Measurements from ENCODE around the gene ERGIC1. TPM values are rescaled to one million over a fixed set of nuclear protein-coding genes. Genes with fewer than 3 reads are reported as not detected.

ERGIC1 gene
- total RNA-seq, 1 experiment from 2014 or later: 202 TPM

DNA sequence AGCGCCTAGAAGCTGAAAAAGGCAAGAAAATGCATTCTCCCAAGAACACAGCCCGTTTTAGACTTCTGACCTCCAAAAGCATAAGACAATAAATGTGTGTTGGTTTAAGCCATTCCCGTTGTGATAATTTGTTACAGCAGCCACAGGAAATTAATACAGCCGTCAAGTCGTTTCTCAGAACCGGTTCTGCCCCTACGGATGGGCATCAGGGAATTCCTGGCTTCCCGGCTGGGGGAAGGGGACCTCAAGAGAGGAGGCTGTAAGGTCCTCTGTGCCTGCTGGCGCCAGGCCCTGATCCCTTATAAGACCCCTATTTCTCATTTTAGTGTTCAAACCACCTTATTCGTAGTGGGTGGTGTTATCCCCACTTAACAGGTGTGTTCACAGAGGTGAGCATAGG lies 74.6 kb downstream of the ERGIC1 start:
- Histone ChIP-seq H3K4me1 (replicated peaks) (peaks cover 47% of the 10 kb centered on the region), H3K36me3 (peaks cover 52% of the 10 kb centered on the region), H3K4me3 (no peak overlapping the region), H3K27me3 (replicated peaks) (no peaks in the 10 kb centered on the region), H3K27ac (no peak overlapping the region), H3K9me3 (replicated peaks) (no peaks in the 10 kb centered on the region)
- no peak for DNase-seq (ENCODE audit: low read depth in 1 of 2, low spot score in 2 of 2)

DNA sequence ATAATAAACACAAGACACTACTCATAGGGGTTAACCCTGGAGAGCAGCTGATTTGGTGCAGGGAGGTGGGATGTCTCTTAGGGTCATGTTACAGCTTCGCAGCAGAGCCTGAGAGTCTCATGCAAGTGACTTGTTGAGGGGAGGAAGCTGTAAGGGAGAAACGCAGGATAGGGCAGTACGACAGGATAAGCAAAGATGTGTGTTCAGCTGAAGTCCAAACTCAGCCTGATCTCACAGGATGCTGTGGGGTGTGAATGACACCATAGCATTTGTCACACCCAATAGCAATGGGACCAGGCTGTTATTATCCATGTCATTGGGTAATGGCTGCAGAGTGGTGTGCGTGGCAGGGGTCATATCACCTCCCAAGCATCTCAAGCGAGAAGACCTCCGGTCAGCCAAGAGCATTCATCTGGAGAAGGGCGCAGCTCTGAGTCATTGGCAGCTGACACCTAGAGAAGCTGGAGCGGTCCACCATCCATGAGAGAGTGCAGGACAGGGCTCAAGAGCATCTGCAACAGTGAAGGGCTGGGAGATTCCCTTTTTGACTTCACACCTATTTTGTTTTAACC lies 76.0 kb downstream of the ERGIC1 start:
- Histone ChIP-seq H3K36me3 (peaks cover 53% of the 10 kb centered on the region), H3K4me3 (no peak overlapping the region)

DNA sequence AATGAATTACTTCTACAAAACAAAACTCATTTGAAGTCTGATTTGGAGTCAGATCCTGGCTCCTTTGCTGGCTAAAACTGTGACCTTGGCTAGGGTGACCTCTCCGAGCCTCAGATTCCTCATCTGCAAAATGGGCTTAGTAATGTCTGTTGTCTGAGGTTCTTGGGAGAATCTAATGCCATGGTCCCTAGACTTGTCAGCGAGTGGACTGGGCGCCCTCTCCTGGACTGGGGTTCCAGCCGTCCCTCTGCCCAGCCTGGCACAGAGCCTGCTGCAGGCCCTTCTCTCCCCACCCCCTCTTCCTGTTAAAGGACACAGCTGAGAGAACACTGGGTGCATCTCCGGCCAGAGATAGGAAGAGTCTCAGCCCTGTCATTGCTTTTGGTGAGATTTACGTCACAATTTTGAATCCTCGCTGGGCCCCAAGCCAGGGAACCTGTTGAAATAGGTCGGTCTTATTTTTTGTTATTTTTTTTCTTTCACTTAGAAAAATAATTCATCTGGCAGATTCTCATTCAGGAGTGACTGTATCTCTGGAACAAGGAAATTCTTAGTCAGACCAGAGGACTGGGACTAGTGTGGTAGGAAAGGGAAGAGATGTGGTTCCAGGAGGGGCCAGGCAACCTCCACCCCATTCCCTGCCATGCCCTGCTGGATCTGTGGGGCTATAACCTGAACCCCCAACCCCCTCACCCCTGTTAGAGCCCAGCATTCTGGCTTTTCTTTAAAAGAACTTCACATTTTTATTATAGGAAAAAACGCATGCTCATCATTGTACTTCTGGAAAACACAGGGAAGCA lies 77.0 kb downstream of the ERGIC1 start:
- Histone ChIP-seq H3K36me3 (peaks cover 54% of the 10 kb centered on the region), H3K27ac (peak overlapping the region; percentile 8; the same call in 1 of the 2 replicates)

More for the DNA sequence above, 76.0 kb downstream of the ERGIC1 start:
- no peak for DNase-seq (ENCODE audit: low read depth in 1 of 2, low spot score in 2 of 2)
- H3K4me1 ChIP-seq (replicated peaks): peaks cover 33% of the 10 kb centered on the region
- no peaks in the 10 kb centered on the region for H3K9me3 ChIP-seq (replicated peaks)
- H3K27ac ChIP-seq: no peak overlapping the region
- no peaks in the 10 kb centered on the region for H3K27me3 ChIP-seq (replicated peaks)

DNA sequence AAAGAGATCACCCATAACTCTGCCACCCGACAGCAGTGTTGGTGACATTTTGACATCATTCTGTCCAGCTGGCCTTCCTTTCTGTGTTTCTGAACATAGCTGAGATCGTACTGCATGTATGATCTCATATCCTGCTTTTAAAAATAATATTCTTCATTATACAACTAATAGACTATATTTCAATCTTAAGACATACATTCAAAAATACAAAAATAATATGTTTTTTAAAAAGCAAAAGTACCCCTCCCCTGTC lies 77.5 kb downstream of the ERGIC1 start:
- no peaks in the 10 kb centered on the region for H3K9me3 ChIP-seq (replicated peaks)
- no peak for DNase-seq (ENCODE audit: low read depth in 1 of 2, low spot score in 2 of 2)
- peaks cover 59% of the 10 kb centered on the region for H3K36me3 ChIP-seq
- H3K27me3 ChIP-seq (replicated peaks): no peaks in the 10 kb centered on the region
- H3K27ac ChIP-seq: peak overlapping the region; percentile 8; the same call in 1 of the 2 replicates
- H3K4me3 ChIP-seq: no peak overlapping the region
- H3K4me1 ChIP-seq (replicated peaks): peaks cover 18% of the 10 kb centered on the region

More for the DNA sequence above, 77.0 kb downstream of the ERGIC1 start:
- no peaks in the 10 kb centered on the region for H3K9me3 ChIP-seq (replicated peaks)
- no peaks in the 10 kb centered on the region for H3K27me3 ChIP-seq (replicated peaks)
- DNase-seq (ENCODE audit: low read depth in 1 of 2, low spot score in 2 of 2): peak; percentile 88 to 90
- H3K4me3 ChIP-seq: no peak overlapping the region
- peaks cover 23% of the 10 kb centered on the region for H3K4me1 ChIP-seq (replicated peaks)

DNA sequence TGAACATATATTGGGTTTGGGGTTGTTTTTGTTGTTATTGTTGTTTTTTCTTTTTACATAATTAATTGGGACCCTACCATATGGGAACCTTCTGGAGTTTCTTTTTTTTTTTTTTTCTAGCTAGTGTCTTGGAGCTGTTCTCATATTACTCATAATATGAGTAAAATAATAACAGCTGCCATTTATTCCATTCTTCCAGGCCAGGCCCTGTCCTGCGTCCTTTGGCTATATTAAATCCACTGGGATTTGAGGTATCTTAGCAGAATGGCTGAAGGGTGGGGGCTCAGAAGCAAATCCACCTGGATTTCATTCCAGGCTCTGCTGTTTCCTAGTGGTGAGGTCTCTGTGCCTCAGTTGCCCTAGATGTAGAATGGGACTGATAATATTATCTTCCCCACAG lies 77.9 kb downstream of the ERGIC1 start:
- H3K27me3 ChIP-seq (replicated peaks): no peaks in the 10 kb centered on the region
- H3K36me3 ChIP-seq: peaks cover 63% of the 10 kb centered on the region
- H3K4me1 ChIP-seq (replicated peaks): peaks cover 14% of the 10 kb centered on the region
- H3K4me3 ChIP-seq: no peak overlapping the region
- no peaks in the 10 kb centered on the region for H3K9me3 ChIP-seq (replicated peaks)
- DNase-seq (ENCODE audit: low read depth in 1 of 2, low spot score in 2 of 2): no peak
- H3K27ac ChIP-seq: no peak overlapping the region; the same call in 1 of the 2 replicates

DNA sequence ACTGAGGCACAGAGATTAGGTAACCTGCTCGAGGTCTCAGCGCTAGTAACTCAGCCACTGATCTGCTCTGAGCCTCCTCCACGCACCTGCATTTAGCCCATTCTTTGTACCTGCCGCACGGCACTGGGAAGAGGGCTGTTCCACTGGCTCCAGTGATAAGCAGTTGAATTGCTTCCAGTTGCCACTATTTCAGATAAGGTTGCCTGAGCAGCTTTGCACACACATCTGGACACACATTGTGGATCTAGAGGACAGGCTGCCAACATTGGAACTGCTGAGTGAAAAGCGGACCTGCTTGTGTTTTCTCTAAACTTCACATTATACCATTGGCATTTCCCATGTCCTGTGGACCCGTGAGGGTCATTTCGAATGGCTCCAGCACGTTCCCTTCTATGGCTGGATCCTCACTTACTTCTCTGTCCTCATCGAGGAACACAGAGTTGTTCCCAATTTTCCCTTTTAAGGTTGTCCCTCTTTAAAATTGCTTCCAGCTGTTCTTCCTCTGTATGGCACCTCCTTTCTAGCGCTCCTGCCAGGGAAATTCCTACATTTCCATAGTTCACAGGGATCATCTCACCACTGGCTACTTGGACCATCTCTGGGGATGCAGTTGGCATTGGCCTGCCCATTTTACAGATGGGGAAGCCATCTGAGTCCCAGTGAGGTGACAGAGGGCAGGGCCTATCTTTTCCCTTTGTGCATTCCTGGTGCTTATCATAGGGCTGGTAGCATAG lies 79.2 kb downstream of the ERGIC1 start:
- DNase-seq (ENCODE audit: low read depth in 1 of 2, low spot score in 2 of 2): no peak
- no peak overlapping the region for H3K27ac ChIP-seq

DNA sequence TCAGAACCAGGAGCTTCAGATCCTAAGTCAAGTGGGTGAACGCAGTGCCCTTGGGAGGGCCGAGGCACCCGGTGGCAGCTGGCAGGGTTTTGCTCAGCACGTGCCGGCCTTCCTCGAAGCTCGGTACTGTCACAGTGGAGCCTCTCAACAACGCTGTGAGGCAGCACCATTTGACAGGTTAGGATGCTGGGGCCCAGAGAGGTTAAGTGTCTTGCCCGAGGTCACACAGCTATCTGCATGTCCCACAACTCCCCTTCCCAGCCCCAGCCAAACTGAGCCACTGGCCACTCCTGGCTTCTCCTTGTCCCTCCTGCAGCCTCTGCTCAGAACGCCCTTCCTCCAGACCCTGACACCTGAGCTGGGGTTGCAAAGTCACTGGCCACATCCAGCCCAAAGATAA lies 81.5 kb downstream of the ERGIC1 start:
- H3K27ac ChIP-seq: no peak overlapping the region
- H3K4me1 ChIP-seq (replicated peaks): peaks cover 23% of the 10 kb centered on the region
- DNase-seq (ENCODE audit: low read depth in 1 of 2, low spot score in 2 of 2): no peak
- no peak overlapping the region for H3K4me3 ChIP-seq
- peaks cover 87% of the 10 kb centered on the region for H3K36me3 ChIP-seq
- H3K9me3 ChIP-seq (replicated peaks): no peaks in the 10 kb centered on the region
- H3K27me3 ChIP-seq (replicated peaks): no peaks in the 10 kb centered on the region

More for the DNA sequence above, 79.2 kb downstream of the ERGIC1 start:
- no peak overlapping the region for H3K4me3 ChIP-seq
- H3K36me3 ChIP-seq: peaks cover 76% of the 10 kb centered on the region
- peaks cover 11% of the 10 kb centered on the region for H3K4me1 ChIP-seq (replicated peaks)
- no peaks in the 10 kb centered on the region for H3K27me3 ChIP-seq (replicated peaks)
- no peaks in the 10 kb centered on the region for H3K9me3 ChIP-seq (replicated peaks)

DNA sequence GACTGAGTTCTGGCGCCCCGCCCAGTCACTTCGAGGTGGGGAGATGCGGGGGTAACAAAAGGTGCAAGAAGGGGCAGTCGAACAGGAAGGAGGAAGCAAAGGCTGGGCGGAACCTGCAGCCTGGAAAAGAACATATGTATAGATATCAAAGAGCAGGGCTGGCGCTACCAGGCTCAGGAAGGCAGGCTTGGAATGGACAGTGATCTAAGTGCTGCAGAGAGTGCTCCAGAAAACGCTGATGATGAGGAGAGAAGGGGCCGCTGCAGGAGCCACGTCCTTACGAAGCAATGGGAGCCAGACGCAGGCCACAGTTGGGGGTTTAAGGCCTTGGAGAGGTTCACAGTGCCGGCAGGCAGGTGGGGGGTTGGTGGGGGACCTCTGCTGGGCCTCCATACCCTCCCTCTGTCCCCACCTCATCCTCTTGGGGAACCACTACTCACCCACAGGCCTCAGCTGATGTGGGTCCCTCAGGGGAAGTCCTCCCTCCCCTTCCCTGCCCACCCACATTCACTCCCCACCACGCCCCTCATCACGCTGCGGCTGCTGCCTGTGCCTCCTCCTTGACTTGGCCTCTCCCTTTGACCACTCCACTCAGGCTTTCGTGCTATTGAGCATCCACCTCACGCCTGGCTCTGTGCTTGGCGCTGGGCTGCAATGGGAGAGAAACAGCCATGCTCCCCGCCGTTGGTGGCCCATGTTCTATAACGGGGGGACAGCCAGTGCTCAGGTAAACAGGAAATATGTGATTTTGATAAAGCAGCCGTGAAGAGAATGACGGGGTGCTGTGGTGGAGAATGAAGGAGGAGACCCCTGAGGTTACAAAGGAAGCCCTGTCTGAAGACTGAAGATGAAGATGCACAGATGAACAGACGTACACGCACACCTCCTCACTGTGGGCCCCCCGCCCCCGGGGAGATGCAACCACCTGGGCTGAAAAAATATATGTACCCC lies 84.6 kb downstream of the ERGIC1 start:
- Histone ChIP-seq H3K36me3 (peaks cover 84% of the 10 kb centered on the region), H3K9me3 (replicated peaks) (no peaks in the 10 kb centered on the region), H3K4me1 (replicated peaks) (peaks cover 14% of the 10 kb centered on the region), H3K27ac (no peak overlapping the region), H3K27me3 (replicated peaks) (no peaks in the 10 kb centered on the region), H3K4me3 (no peak overlapping the region)
- no peak for DNase-seq (ENCODE audit: low read depth in 1 of 2, low spot score in 2 of 2)

DNA sequence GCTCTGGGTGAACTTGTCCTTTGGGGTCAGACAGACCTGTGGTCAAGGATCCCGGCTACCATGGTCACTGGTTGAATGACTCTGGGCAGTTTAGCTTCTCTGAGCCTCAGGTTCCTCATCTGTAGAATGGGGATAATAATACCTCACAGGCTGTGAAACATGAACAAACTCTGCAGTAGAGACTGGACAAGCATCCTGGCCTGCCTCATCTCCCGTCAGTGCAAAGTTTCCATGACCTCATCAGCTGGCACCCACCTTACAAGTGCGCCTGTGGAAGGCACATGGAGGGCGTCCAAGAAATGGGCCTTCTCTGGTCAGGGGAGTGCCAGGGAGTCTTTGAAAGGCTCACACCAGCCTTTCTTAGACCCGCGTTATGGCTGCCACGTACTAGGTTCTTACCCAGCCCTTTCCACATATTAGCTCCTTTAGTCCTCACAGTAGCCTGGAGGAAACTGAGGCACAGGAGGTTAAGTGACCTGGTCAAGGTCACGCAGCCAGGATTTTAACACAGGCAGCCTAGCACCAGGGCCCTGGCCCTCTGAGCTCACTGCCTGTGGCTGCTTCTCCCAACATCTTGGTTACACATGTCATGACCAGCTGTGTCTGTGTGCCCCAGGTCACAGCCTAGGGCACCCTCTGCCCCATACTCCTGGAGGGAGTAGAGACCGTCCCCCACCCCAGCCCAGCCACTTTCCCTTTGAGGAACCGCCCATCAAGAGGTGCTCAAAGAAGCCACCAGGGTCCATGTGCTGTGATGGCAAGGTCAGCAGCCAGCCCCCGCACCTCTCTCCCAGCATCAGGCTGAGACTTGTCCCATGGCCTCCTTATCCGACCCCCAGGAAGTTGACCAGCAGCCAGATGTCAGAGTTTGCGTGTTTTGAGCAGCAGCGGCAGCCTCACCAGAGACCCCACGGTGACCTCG lies 85.7 kb downstream of the ERGIC1 start:
- peak overlapping the region; percentile 13 for H3K27ac ChIP-seq
- no peaks in the 10 kb centered on the region for H3K27me3 ChIP-seq (replicated peaks)
- H3K4me3 ChIP-seq: no peak overlapping the region
- no peak for DNase-seq (ENCODE audit: low read depth in 1 of 2, low spot score in 2 of 2)
- H3K9me3 ChIP-seq (replicated peaks): no peaks in the 10 kb centered on the region
- H3K36me3 ChIP-seq: peaks cover 76% of the 10 kb centered on the region
- H3K4me1 ChIP-seq (replicated peaks): peaks cover 14% of the 10 kb centered on the region

DNA sequence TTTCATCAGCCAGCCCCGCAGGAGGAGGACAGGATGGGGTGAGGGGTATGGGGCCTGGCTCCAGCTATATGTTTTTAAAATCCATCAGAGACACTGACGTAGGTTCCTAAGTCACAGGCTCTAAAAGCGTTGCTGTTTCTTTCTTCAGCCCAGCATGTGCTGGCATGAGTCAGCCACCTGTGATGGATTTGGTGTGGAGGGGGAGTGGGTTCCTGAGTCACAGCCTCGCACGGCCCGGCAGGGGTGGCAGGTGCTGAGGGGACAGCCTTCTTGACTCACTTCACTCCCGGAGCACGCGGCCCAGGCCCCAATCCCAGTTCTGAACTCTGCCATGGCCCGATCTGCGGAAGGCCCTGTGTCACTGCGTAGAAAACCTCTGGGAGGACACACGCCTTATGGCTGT lies 86.4 kb downstream of the ERGIC1 start:
- no peaks in the 10 kb centered on the region for H3K9me3 ChIP-seq (replicated peaks)
- peaks cover 74% of the 10 kb centered on the region for H3K36me3 ChIP-seq
- peaks cover 14% of the 10 kb centered on the region for H3K4me1 ChIP-seq (replicated peaks)
- H3K27ac ChIP-seq: peak overlapping the region; percentile 13
- H3K27me3 ChIP-seq (replicated peaks): no peaks in the 10 kb centered on the region
- DNase-seq (ENCODE audit: low read depth in 1 of 2, low spot score in 2 of 2): peak; percentile 54 to 70
- no peak overlapping the region for H3K4me3 ChIP-seq

DNA sequence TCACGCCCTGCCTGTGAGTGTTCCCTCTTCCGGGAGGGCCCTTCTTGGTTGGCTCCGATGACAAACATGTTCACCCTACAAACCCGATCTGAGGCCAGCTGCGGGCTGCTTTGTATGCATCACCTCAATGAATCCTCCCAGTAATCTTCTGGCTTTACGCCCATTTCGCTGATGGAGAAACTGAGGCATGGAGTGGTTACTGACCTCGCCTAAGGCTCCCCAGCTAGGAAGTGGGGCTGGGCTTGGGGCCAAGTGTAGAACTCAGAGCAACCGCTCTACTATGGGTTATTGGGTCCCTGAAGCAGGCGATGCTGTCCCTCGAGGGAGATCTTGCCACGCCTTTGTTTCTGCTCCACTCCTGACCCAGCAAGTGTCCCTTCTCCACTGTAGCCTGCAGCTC lies 86.9 kb downstream of the ERGIC1 start:
- Histone ChIP-seq H3K9me3 (replicated peaks) (no peaks in the 10 kb centered on the region), H3K4me3 (no peak overlapping the region), H3K36me3 (peaks cover 74% of the 10 kb centered on the region), H3K4me1 (replicated peaks) (peaks cover 14% of the 10 kb centered on the region), H3K27ac (no peak overlapping the region), H3K27me3 (replicated peaks) (no peaks in the 10 kb centered on the region)
- no peak for DNase-seq (ENCODE audit: low read depth in 1 of 2, low spot score in 2 of 2)

DNA sequence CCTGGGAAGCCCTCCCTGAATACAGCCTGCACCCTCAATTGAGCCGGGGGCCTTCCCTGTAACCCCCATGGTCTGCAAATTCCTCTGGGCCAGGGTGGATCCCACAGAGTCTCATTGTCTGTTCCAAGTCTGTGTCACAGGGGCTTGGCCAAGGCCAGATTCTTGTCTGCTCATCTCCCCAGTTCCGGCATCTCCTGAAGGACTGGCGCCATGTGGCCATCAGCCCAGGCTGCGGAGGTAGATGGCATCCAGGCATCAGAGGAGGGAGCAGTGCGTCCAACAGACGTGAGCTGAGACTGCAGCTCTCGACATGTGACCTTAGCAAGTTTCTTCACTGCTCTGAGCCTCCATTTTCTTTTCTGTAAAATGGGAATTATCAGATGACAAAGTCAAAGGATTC lies 87.9 kb downstream of the ERGIC1 start:
- no peak for DNase-seq (ENCODE audit: low read depth in 1 of 2, low spot score in 2 of 2)
- H3K9me3 ChIP-seq (replicated peaks): no peaks in the 10 kb centered on the region
- H3K27me3 ChIP-seq (replicated peaks): no peaks in the 10 kb centered on the region
- H3K4me1 ChIP-seq (replicated peaks): peaks cover 21% of the 10 kb centered on the region
- H3K27ac ChIP-seq: no peak overlapping the region
- peaks cover 74% of the 10 kb centered on the region for H3K36me3 ChIP-seq
- no peak overlapping the region for H3K4me3 ChIP-seq

Measured in SJSA1 (cell line).